ENCODE results near the gene JAG1.

JAG1 gene

GRCh38 chr20:10652660-10653261, 21.0 kb downstream of the JAG1 start:
- DNase-seq (ENCODE audit: low read depth), result no peak

- no peak for DNase-seq (ENCODE audit: low read depth)
These were observed 21.6 kb downstream of the JAG1 start for GRCh38 chr20:10652185-10652584.

- no peak for DNase-seq (ENCODE audit: low read depth)
These were observed 22.4 kb downstream of the JAG1 start for GRCh38 chr20:10651227-10651990.

- DNase-seq (ENCODE audit: low read depth), result no peak
These were observed 24.0 kb downstream of the JAG1 start for GRCh38 chr20:10649797-10650160.

GRCh38 chr20:10649080-10649796, 24.6 kb downstream of the JAG1 start:
- no peak for DNase-seq (ENCODE audit: low read depth)

GRCh38 chr20:10648651-10649050, 25.1 kb downstream of the JAG1 start:
- DNase-seq (ENCODE audit: low read depth), result no peak

- DNase-seq (ENCODE audit: low read depth), result no peak
These were observed 25.9 kb downstream of the JAG1 start for GRCh38 chr20:10647909-10648308.

- no peak for DNase-seq (ENCODE audit: low read depth)
These were observed 26.3 kb downstream of the JAG1 start for GRCh38 chr20:10647471-10647870.

GRCh38 chr20:10646886-10647420, 26.8 kb downstream of the JAG1 start:
- no peak for DNase-seq (ENCODE audit: low read depth)

GRCh38 chr20:10646006-10646405, 27.8 kb downstream of the JAG1 start:
- DNase-seq (ENCODE audit: low read depth), result no peak

GRCh38 chr20:10645205-10645570, 28.6 kb downstream of the JAG1 start:
- DNase-seq (ENCODE audit: low read depth), result no peak

GRCh38 chr20:10644458-10645204, 29.2 kb downstream of the JAG1 start:
- DNase-seq (ENCODE audit: low read depth), result no peak

GRCh38 chr20:10643560-10643873, 30.3 kb downstream of the JAG1 start:
- DNase-seq (ENCODE audit: low read depth), result no peak

GRCh38 chr20:10642856-10643559, 30.8 kb downstream of the JAG1 start:
- no peak for DNase-seq (ENCODE audit: low read depth)

- DNase-seq (ENCODE audit: low read depth), result no peak
These were observed 31.9 kb downstream of the JAG1 start for GRCh38 chr20:10641893-10642292.

- DNase-seq (ENCODE audit: low read depth), result no peak
These were observed 32.3 kb downstream of the JAG1 start for GRCh38 chr20:10641467-10641866.

- DNase-seq (ENCODE audit: low read depth), result no peak
These were observed 32.9 kb downstream of the JAG1 start for GRCh38 chr20:10640897-10641296.

- no peak for DNase-seq (ENCODE audit: low read depth)
These were observed 33.9 kb downstream of the JAG1 start for GRCh38 chr20:10639737-10640556.

GRCh38 chr20:10639077-10639736, 34.6 kb downstream of the JAG1 start:
- DNase-seq (ENCODE audit: low read depth), result no peak

- DNase-seq (ENCODE audit: low read depth), result no peak
These were observed 36.2 kb downstream of the JAG1 start for GRCh38 chr20:10637563-10637962.

Data from non-pigmented ciliary epithelial cell (primary cell).